K562 (cell line): ENCODE data around the gene RNF4. TPM values are rescaled to one million over a fixed set of nuclear protein-coding genes. Genes with fewer than 3 reads are reported as not detected.

Source experiments
- JUN ChIP-seq, 2 experiments: sonication (generic) in 1 of 2; formaldehyde crosslinking in 1 of 2; IDR thresholded peaks; 2 replicates each; pipeline versions ENCODE4 v1.6.1 to v1.8.0; 2012 to 2022; ENCODE audit warnings: borderline replicate concordance in 2 of 2, mild to moderate bottlenecking in 2 of 2, improper control_type of control experiment in 1 of 2, low read depth in 1 of 2, low read length in 1 of 2, missing genetic modification reagents in 1 of 2
- KAT2B ChIP-seq: IDR thresholded peaks from one replicate; pipeline ENCODE4 v1.6.1; 2012; ENCODE audit warnings: low read depth, mild to moderate bottlenecking, control low read depth, inconsistent platforms, low read length, moderate library complexity
- KDM4B ChIP-seq, 2 experiments: fragments of 450-650 bp in 1 of 2; sonication (generic) in 1 of 2; IDR thresholded peaks; 2 replicates each; pipeline ENCODE4 v1.6.1; 2016 to 2017; ENCODE audit warnings: borderline replicate concordance in 2 of 2, antibody characterized with exemption in 1 of 2, low read depth in 1 of 2, mild to moderate bottlenecking in 1 of 2
- NR3C1 ChIP-seq: sonication (generic); formaldehyde crosslinking; IDR thresholded peaks from 2 replicates; pipeline ENCODE4 v1.8.1; 2022; ENCODE audit warnings: missing genetic modification reagents
- RBM14 ChIP-seq: fragments of 200-400 bp; formaldehyde crosslinking; IDR thresholded peaks from 2 replicates; pipeline ENCODE4 v1.6.1; 2018; ENCODE audit warnings: low read depth, mild to moderate bottlenecking, low read length, moderate library complexity, borderline replicate concordance; ENCODE audit not compliant: insufficient read depth
- TCFL5 ChIP-seq: fragments of 250-450 bp; sonication (Bioruptor Pico); conservative IDR thresholded peaks from 2 replicates; pipeline ENCODE4 v1.6.1; 2021; ENCODE audit warnings: mild to moderate bottlenecking, moderate library complexity, matching md5 sums
- ZBTB17 ChIP-seq: fragments of 450-650 bp; formaldehyde crosslinking; IDR thresholded peaks from 2 replicates; pipeline ENCODE4 v1.4.0; 2020; ENCODE audit warnings: mild to moderate bottlenecking
- ZNF12 ChIP-seq: sonication (generic); formaldehyde crosslinking; IDR thresholded peaks from 2 replicates; pipeline ENCODE4 v1.4.0; 2020; ENCODE audit warnings: mild to moderate bottlenecking, missing genetic modification reagents
- polyA plus RNA-seq, 8 experiments: library from polyadenylated mRNA; depleted of rRNA in 4 of 8; stranded (reverse) in 5 of 8; unstranded in 3 of 8; fragments of >200 nt; fragmentation: Nextera tagmentation in 2 of 8; fragmentation: Illumina TruSeq in 1 of 8; extraction: Ambion mirVana in 2 of 8; extraction: Trizol in 1 of 8; gene quantifications; 2 replicates each; pipeline versions ENCODE4 v1.2.1 to v1.2.3, GENCODE V29; 2011 to 2014; ENCODE audit warnings: inconsistent platforms in 1 of 8, missing spikeins in 1 of 8
- total RNA-seq, 7 experiments: library from RNA; depleted of rRNA in 6 of 7; stranded (reverse); fragments of >200 nt in 6 of 7; fragmentation: Illumina TruSeq in 2 of 7; extraction: Trizol in 2 of 7; gene quantifications; 2 replicates each; pipeline versions ENCODE4 v1.2.1 to v1.2.3, GENCODE V29; 2011 to 2021; ENCODE audit warnings: low replicate concordance in 1 of 7

Gene RNF4
- total and polyA plus RNA-seq, 9 of the 15 experiments (the other 6 are each of a cell fraction or from before 2014, with no cell fraction given) = 19.2 to 59.3 (median 44.8) TPM

DNA sequence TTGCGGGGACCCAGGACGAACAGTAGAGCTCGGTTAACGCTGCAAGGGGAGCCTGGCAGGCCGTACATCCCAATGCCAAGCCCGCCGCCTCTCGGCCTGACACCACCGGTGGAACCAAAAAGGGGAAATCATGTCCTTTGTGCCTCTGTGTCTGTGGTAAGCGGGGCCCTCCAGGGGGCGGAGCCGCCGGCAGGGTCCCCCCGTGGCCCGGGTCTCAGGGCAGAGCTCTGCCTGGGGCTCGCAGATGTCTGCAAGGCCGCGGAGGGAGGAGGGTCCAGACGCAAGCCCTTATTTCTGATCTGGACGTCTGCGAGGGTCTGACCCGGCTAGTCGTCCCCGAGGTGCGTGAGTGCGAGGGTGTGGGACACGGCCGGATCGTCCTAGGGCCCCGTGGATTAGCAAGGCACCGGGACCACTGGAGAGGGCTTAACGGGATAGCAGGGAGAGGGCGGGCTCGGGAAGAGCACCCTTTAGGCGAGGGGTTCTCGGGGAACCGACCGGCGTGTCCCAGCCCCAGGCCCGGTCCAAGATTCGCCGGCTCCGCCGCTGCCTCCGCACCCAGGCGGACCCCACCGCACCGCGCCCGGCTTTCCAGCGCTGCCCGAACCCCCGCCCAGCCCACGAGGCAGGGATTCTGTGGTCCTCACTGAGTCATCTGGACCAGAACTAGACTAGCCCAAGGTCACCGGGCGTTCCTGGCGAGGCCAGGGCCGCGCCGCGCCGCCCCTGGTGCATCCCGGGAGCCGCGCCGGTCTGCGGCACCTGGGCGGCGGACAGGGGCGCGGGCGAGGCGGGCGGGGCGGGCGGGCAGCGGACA lies 66.7 kb downstream of the RNF4 start (continued):
- TF ChIP-seq ZBTB17 (CRISPR knock-in tag) (0 out of 2 replicates have a peak, but pooled peaks have one; percentile 38), JUN (IDR thresholded peaks at IDR 0.05; ENCODE audit: borderline replicate concordance, low read depth, low read length) (no peak), JUN (CRISPR knock-in tag; IDR thresholded peaks at IDR 0.05; ENCODE audit: borderline replicate concordance) (0 out of 2 replicates have a peak, but pooled peaks have one; percentile 8), NR3C1 (peak; percentile 73; the same call in 1 of the 2 replicates), ZNF12 (0 out of 2 replicates have a peak, but pooled peaks have one; percentile 19), TCFL5 (CRISPR knock-in tag) (no peak), RBM14 (0 out of 2 replicates have a peak, but pooled peaks have one; percentile 38), KAT2B (no peak), KDM4B (IDR thresholded peaks at IDR 0.05; ENCODE audit: borderline replicate concordance in 2 of 2, low read depth in 1 of 2) (0 out of 4 replicates have a peak, but pooled peaks of 1 of the 2 experiments have one; percentile 42)
